ENCODE results near the gene HIVEP3. TPM values are rescaled to one million over a fixed set of nuclear protein-coding genes. Genes with fewer than 3 reads are reported as not detected.
A peak's percentile ranks its signal among the peaks of the same experiment; 100 is the strongest.

The HIVEP3 gene
- total RNA-seq, 1 experiment from 2014 or later: 3.1 TPM

- no peak overlapping the region for H3K4me3 ChIP-seq (ENCODE audit: low read depth, low read length, poor library complexity, severe bottlenecking)
- no peaks in the 10 kb centered on the region for H3K36me3 ChIP-seq (ENCODE audit: insufficient read depth, low read length, poor library complexity, severe bottlenecking)
- BruUV-seq (replicated peaks): no TSS peak
- no peak for TF ChIP-seq EZH2 (IDR thresholded peaks at IDR 0.05; ENCODE audit: borderline replicate concordance, low read depth, low read length, poor library complexity, severe bottlenecking)
- TF ChIP-seq, protein P1, sequence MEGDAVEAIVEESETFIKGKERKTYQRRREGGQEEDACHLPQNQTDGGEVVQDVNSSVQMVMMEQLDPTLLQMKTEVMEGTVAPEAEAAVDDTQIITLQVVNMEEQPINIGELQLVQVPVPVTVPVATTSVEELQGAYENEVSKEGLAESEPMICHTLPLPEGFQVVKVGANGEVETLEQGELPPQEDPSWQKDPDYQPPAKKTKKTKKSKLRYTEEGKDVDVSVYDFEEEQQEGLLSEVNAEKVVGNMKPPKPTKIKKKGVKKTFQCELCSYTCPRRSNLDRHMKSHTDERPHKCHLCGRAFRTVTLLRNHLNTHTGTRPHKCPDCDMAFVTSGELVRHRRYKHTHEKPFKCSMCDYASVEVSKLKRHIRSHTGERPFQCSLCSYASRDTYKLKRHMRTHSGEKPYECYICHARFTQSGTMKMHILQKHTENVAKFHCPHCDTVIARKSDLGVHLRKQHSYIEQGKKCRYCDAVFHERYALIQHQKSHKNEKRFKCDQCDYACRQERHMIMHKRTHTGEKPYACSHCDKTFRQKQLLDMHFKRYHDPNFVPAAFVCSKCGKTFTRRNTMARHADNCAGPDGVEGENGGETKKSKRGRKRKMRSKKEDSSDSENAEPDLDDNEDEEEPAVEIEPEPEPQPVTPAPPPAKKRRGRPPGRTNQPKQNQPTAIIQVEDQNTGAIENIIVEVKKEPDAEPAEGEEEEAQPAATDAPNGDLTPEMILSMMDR (conservative IDR thresholded peaks at IDR 0.05; ENCODE audit: low read depth, low read length): no peak
- POLR2A ChIA-PET (ENCODE audit: low non-redundant PET): no interaction called here
- H3K9me3 ChIP-seq (ENCODE audit: low read depth, low read length, poor library complexity, severe bottlenecking): peaks cover 6% of the 10 kb centered on the region
- CTCF ChIA-PET: no interaction called here
- H3K27me3 ChIP-seq (replicated peaks; ENCODE audit: insufficient read depth, low read depth, low read length, poor library complexity): no peaks in the 10 kb centered on the region
- H3K27ac ChIP-seq (ENCODE audit: low read depth, low read length, poor library complexity, severe bottlenecking): no peak overlapping the region
- H3K4me1 ChIP-seq (ENCODE audit: insufficient read depth, low read length, poor library complexity, severe bottlenecking): no peaks in the 10 kb centered on the region
- no peak for DNase-seq (ENCODE audit: low spot score)
- intact Hi-C loops (cut with micrococcal nuclease; ENCODE audit: unreplicated experiment): no loop called here
These were observed 22.7 kb upstream of the HIVEP3 start for GRCh38 chr1:41941381-41941780.

GRCh38 chr1:41939194-41939593 lies 20.5 kb upstream of the HIVEP3 start:
- ChIA-PET POLR2A (ENCODE audit: low non-redundant PET) (no interaction called here), CTCF (no interaction called here)
- intact Hi-C loops (cut with micrococcal nuclease; ENCODE audit: unreplicated experiment): no loop called here
- H3K4me3 ChIP-seq (ENCODE audit: low read depth, low read length, poor library complexity, severe bottlenecking): no peak overlapping the region
- no peaks in the 10 kb centered on the region for H3K27me3 ChIP-seq (replicated peaks; ENCODE audit: insufficient read depth, low read depth, low read length, poor library complexity)
- DNase-seq (ENCODE audit: low spot score): no peak
- peaks cover 6% of the 10 kb centered on the region for H3K9me3 ChIP-seq (ENCODE audit: low read depth, low read length, poor library complexity, severe bottlenecking)
- no peaks in the 10 kb centered on the region for H3K36me3 ChIP-seq (ENCODE audit: insufficient read depth, low read length, poor library complexity, severe bottlenecking)
- no peak overlapping the region for H3K27ac ChIP-seq (ENCODE audit: low read depth, low read length, poor library complexity, severe bottlenecking)
- no TSS peak for BruUV-seq (replicated peaks)
- H3K4me1 ChIP-seq (ENCODE audit: insufficient read depth, low read length, poor library complexity, severe bottlenecking): peaks cover 6% of the 10 kb centered on the region
- TF ChIP-seq EZH2 (IDR thresholded peaks at IDR 0.05; ENCODE audit: borderline replicate concordance, low read depth, low read length, poor library complexity, severe bottlenecking): no peak
- TF ChIP-seq, protein P1 (conservative IDR thresholded peaks at IDR 0.05; ENCODE audit: low read depth, low read length): no peak

DNA sequence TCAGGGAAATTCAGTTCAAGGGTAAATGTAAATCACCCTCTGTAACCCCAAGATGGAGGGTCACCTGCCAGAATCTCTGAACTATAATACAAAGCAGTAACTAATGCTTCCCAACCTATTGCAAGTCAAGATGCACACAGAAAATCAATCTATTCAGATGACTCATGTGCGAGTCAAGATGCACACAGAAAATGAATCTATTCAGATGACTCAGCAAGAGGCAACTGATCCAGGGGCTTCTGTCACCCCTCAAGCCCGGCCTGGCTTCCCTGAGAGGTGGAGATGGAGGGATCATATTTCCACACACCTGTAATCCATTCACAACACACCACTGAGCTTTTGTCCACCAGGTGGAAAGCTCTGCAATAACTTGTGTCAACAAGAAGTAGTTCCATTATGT lies 17.4 kb upstream of the HIVEP3 start:
- intact Hi-C loops (cut with micrococcal nuclease; ENCODE audit: unreplicated experiment): no loop called here
- CTCF ChIA-PET: no interaction called here
- Histone ChIP-seq H3K27ac (ENCODE audit: low read depth, low read length, poor library complexity, severe bottlenecking) (no peak overlapping the region), H3K36me3 (ENCODE audit: insufficient read depth, low read length, poor library complexity, severe bottlenecking) (no peaks in the 10 kb centered on the region), H3K27me3 (replicated peaks; ENCODE audit: insufficient read depth, low read depth, low read length, poor library complexity) (peaks cover 5% of the 10 kb centered on the region), H3K4me1 (ENCODE audit: insufficient read depth, low read length, poor library complexity, severe bottlenecking) (peaks cover 6% of the 10 kb centered on the region), H3K9me3 (ENCODE audit: low read depth, low read length, poor library complexity, severe bottlenecking) (no peaks in the 10 kb centered on the region), H3K4me3 (ENCODE audit: low read depth, low read length, poor library complexity, severe bottlenecking) (no peak overlapping the region)
- POLR2A ChIA-PET (ENCODE audit: low non-redundant PET): no interaction called here
- no TSS peak for BruUV-seq (replicated peaks)
- TF ChIP-seq, protein P1 (conservative IDR thresholded peaks at IDR 0.05; ENCODE audit: low read depth, low read length): no peak
- TF ChIP-seq EZH2 (IDR thresholded peaks at IDR 0.05; ENCODE audit: borderline replicate concordance, low read depth, low read length, poor library complexity, severe bottlenecking): no peak
- DNase-seq (ENCODE audit: low spot score): peak; percentile 7
